ENCODE data around the gene PRAC2. TPM values are rescaled to one million over a fixed set of nuclear protein-coding genes. Genes with fewer than 3 reads are reported as not detected.

The PRAC2 gene
- total RNA-seq, 1 donor from 2014 or later, result not detected

GRCh38 chr17:48733632-48734328, 10.8 kb downstream of the PRAC2 start:
- DNase-seq (ENCODE audit: low spot score), result no peak

- DNase-seq (ENCODE audit: low spot score), result no peak
Observed at GRCh38 chr17:48734333-48735061, 11.5 kb downstream of the PRAC2 start.

- DNase-seq (ENCODE audit: low spot score), result no peak
Observed at GRCh38 chr17:48735062-48735351, 12.0 kb downstream of the PRAC2 start.

- DNase-seq (ENCODE audit: low spot score), result no peak
Observed at GRCh38 chr17:48737330-48738043, 14.5 kb downstream of the PRAC2 start.

- DNase-seq (ENCODE audit: low spot score), result no peak
Observed at GRCh38 chr17:48738424-48738802, 15.4 kb downstream of the PRAC2 start.

- DNase-seq (ENCODE audit: low spot score), result no peak
Observed at GRCh38 chr17:48738803-48739526, 16.0 kb downstream of the PRAC2 start.

GRCh38 chr17:48740537-48740936, 17.6 kb downstream of the PRAC2 start:
- DNase-seq (ENCODE audit: low spot score), result no peak

- DNase-seq (ENCODE audit: low spot score), result no peak
Observed at GRCh38 chr17:48745381-48746275, 22.6 kb downstream of the PRAC2 start.

GRCh38 chr17:48746916-48747444, 24.0 kb downstream of the PRAC2 start:
- no peak for DNase-seq (ENCODE audit: low spot score)

- no peak for DNase-seq (ENCODE audit: low spot score)
Observed at GRCh38 chr17:48747445-48748363, 24.7 kb downstream of the PRAC2 start.

GRCh38 chr17:48748718-48749566, 26.0 kb downstream of the PRAC2 start:
- no peak for DNase-seq (ENCODE audit: low spot score)

- DNase-seq (ENCODE audit: low spot score), result no peak
Observed at GRCh38 chr17:48749621-48750553, 26.9 kb downstream of the PRAC2 start.

GRCh38 chr17:48751172-48751571, 28.2 kb downstream of the PRAC2 start:
- no peak for DNase-seq (ENCODE audit: low spot score)

GRCh38 chr17:48751733-48752398, 28.9 kb downstream of the PRAC2 start:
- DNase-seq (ENCODE audit: low spot score), result no peak

GRCh38 chr17:48752399-48753288, 29.7 kb downstream of the PRAC2 start:
- DNase-seq (ENCODE audit: low spot score), result no peak
